PC-3 (cell line): Measurements from ENCODE around the gene TRAF3. TPM values are rescaled to one million over a fixed set of nuclear protein-coding genes. Genes with fewer than 3 reads are reported as not detected.

ENCODE experiments used
- ATAC-seq: fragments of 200-7000 bp; cut with Tn5 transposase; 2 replicates; pipeline ENCODE4 v1.9.1; 2020; ENCODE audit warnings: mild to moderate bottlenecking, moderate library complexity
- BruUV-seq: library from RNA; stranded (reverse); fragments of 400-500 nt; replicated peaks from 2 replicates; lab custom pipeline; 2021; lab: Mats Ljungman, UMichigan
- CTCF ChIA-PET: fragments of 300-600 bp; sonication (Branson Sonifier 250); formaldehyde crosslinking; loops from one replicate; lab custom pipeline; 2022; ENCODE audit warnings: antibody characterized with exemption; lab: Charles Lee
- POLR2A ChIA-PET: fragments of 300-600 bp; sonication (Branson Sonifier 250); formaldehyde crosslinking; loops from one replicate; lab custom pipeline; 2022; ENCODE audit warnings: antibody characterized with exemption; ENCODE audit not compliant: unreplicated experiment; lab: Charles Lee
- DNase-seq: peaks from one replicate; pipeline ENCODE4 v3.0.0-alpha.2; 2015
- H2AFZ ChIP-seq: fragments of 300-600 bp; sonication (generic); 2 replicates; pipeline ENCODE4 v1.6.0; 2016; ENCODE audit warnings: antibody characterized with exemption, low read length
- H3F3A ChIP-seq: fragments of 300-600 bp; sonication (generic); one replicate; pipeline ENCODE4 v1.6.0; 2017; ENCODE audit warnings: antibody characterized with exemption, low read length, control low read depth, mild to moderate bottlenecking; ENCODE audit not compliant: unreplicated experiment
- H3K27ac ChIP-seq: fragments of 300-600 bp; sonication (generic); 2 replicates; pipeline ENCODE4 v1.5.1; 2016; ENCODE audit warnings: mild to moderate bottlenecking, low read length
- H3K27me3 ChIP-seq: fragments of 300-600 bp; sonication (generic); 2 replicates; pipeline ENCODE4 v1.6.1; 2016; ENCODE audit warnings: low read length, mixed read lengths
- H3K36me3 ChIP-seq: fragments of 300-600 bp; sonication (generic); 2 replicates; pipeline ENCODE4 v1.6.1; 2016; ENCODE audit warnings: low read depth, mixed run types, low read length, mixed read lengths
- H3K4me1 ChIP-seq: fragments of 300-600 bp; sonication (generic); 2 replicates; pipeline ENCODE4 v1.5.1; 2016; ENCODE audit warnings: low read length; ENCODE audit not compliant: insufficient read depth
- H3K4me2 ChIP-seq: fragments of 300-600 bp; sonication (generic); 2 replicates; pipeline ENCODE4 v1.6.0; 2016; ENCODE audit warnings: low read length
- H3K4me3 ChIP-seq: fragments of 300-600 bp; sonication (generic); 2 replicates; pipeline ENCODE4 v1.5.1; 2016; ENCODE audit warnings: mild to moderate bottlenecking, low read length, mixed read lengths
- H3K79me2 ChIP-seq: fragments of 300-600 bp; sonication (generic); 2 replicates; pipeline ENCODE4 v1.6.1; 2017; ENCODE audit warnings: low read length, mixed read lengths
- H3K9ac ChIP-seq: fragments of 300-600 bp; sonication (generic); 2 replicates; pipeline ENCODE4 v1.6.0; 2016; ENCODE audit warnings: mild to moderate bottlenecking, low read length
- H3K9me2 ChIP-seq: fragments of 300-600 bp; sonication (generic); replicated peaks from 2 replicates; pipeline ENCODE4 v1.6.1; 2016; ENCODE audit warnings: mixed run types, low read length, mixed read lengths
- H3K9me3 ChIP-seq: fragments of 300-600 bp; sonication (generic); 2 replicates; pipeline ENCODE4 v1.6.1; 2016; ENCODE audit warnings: low read length, mixed read lengths
- H4K20me1 ChIP-seq: fragments of 300-600 bp; sonication (generic); 2 replicates; pipeline ENCODE4 v1.6.1; 2016; ENCODE audit warnings: low read length, mixed read lengths
- EZH2 ChIP-seq: fragments of 300-600 bp; sonication (generic); IDR thresholded peaks from one replicate; pipeline ENCODE4 v1.6.1; 2017; ENCODE audit warnings: antibody characterized with exemption, mild to moderate bottlenecking, low read length; ENCODE audit not compliant: unreplicated experiment
- EZH2phosphoT487 ChIP-seq: fragments of 300-600 bp; sonication (generic); IDR thresholded peaks from 2 replicates; pipeline ENCODE4 v1.6.1; 2018; ENCODE audit warnings: mild to moderate bottlenecking, antibody characterized with exemption, low read length, borderline replicate concordance
- intact Hi-C: fragments of 100-400 bp; cut with micrococcal nuclease; formaldehyde crosslinking; loops from 2 replicates; pipeline ENCODE4 v1.9.0; 2023
- total RNA-seq: library from RNA; depleted of rRNA; stranded (reverse); fragments of >200 nt; gene quantifications from 2 replicates; pipeline ENCODE4 v1.2.3, GENCODE V29; 2014
- TF ChIP-seq, protein P1 (sequence below): fragments of 300-600 bp; sonication (generic); conservative IDR thresholded peaks from 2 replicates; pipeline ENCODE4 v1.5.1; 2017; ENCODE audit warnings: antibody characterized with exemption, low read depth, mild to moderate bottlenecking, low read length

Gene TRAF3
- total RNA-seq, 1 experiment from 2014 or later, result 19.4 TPM

DNA sequence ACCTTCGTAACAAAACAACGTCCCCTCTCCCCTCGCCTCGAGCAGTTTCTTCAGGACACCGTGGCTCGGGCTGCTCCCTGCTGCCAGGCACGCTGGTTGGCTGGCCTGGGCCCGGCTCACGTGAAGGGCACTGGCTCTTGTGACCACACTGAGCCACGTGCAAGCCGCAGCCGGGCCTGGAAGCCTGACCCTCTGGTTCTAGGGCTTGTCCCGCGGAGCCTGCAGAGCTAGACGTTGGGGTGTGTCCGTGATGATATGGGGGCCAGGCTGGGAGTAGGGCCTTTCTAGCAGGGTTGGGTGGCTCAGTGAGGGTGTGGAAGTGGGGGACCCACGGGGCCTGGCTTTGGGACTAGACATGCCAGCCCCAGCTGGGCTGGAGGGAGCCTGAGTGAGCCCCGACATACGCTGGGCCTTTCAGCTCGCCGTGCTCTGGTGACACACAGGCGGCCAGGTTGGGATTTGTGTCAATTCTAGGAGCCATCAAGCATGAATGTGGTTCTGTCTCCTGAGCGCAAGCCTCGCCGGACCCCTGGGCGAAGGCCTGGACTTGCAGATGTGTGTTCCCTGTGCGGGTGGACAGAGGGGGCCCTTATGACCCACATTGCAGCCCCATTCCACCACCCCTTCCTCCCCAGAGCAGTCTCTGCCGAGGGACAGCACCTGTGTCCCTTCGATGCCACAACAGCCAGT, 131.7 kb downstream of the TRAF3 start:
- Histone ChIP-seq H3F3A (no peaks in the 10 kb centered on the region), H3K36me3 (peaks cover 2% of the 10 kb centered on the region; the same call in 1 of the 2 replicates), H4K20me1 (no peaks in the 10 kb centered on the region), H3K4me1 (no peaks in the 10 kb centered on the region), H3K9me2 (no peaks in the 10 kb centered on the region), H3K4me2 (no peak overlapping the region), H3K27ac (no peak overlapping the region), H3K79me2 (no peaks in the 10 kb centered on the region), H3K27me3 (no peaks in the 10 kb centered on the region), H2AFZ (no peak overlapping the region), H3K9me3 (no peaks in the 10 kb centered on the region), H3K4me3 (no peak overlapping the region), H3K9ac (no peak overlapping the region)
- intact Hi-C loops, result no loop called here
- no peak for DNase-seq
- CTCF ChIA-PET, result no interaction called here
- TF ChIP-seq EZH2phosphoT487 (no peak), EZH2 (no peak)
- TF ChIP-seq, protein P1, sequence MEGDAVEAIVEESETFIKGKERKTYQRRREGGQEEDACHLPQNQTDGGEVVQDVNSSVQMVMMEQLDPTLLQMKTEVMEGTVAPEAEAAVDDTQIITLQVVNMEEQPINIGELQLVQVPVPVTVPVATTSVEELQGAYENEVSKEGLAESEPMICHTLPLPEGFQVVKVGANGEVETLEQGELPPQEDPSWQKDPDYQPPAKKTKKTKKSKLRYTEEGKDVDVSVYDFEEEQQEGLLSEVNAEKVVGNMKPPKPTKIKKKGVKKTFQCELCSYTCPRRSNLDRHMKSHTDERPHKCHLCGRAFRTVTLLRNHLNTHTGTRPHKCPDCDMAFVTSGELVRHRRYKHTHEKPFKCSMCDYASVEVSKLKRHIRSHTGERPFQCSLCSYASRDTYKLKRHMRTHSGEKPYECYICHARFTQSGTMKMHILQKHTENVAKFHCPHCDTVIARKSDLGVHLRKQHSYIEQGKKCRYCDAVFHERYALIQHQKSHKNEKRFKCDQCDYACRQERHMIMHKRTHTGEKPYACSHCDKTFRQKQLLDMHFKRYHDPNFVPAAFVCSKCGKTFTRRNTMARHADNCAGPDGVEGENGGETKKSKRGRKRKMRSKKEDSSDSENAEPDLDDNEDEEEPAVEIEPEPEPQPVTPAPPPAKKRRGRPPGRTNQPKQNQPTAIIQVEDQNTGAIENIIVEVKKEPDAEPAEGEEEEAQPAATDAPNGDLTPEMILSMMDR, result no peak
- ATAC-seq, result no peak
- POLR2A ChIA-PET, result no interaction called here
- no TSS peak for BruUV-seq

DNA sequence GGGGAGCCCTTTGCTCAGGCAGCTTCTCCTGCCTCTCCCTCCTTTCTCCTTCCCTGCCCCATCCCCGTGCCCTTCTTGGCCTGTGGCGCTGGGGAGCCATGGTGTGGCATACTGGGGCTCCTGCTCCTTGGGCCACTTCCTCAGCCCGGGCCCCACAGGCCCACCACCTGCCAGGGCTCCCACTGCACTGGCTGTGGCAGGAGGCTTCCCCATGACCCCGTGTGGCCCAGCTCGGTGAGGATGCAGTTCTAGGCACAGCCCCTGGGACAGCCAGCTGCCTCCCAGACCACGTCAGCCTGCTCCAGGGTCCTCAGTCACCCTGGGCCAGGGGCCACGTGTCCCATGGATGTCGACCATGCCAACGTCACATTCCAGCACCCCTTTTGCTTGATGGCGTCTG, 132.2 kb downstream of the TRAF3 start:
- no peak overlapping the region for H3K4me2 ChIP-seq
- POLR2A ChIA-PET, result no interaction called here
- H3K27ac ChIP-seq, result no peak overlapping the region
- H3K4me3 ChIP-seq, result no peak overlapping the region
- no peaks in the 10 kb centered on the region for H4K20me1 ChIP-seq
- DNase-seq (no peak), ATAC-seq (no peak)
- H3F3A ChIP-seq, result no peaks in the 10 kb centered on the region
- H3K36me3 ChIP-seq, result peaks cover 2% of the 10 kb centered on the region; the same call in 1 of the 2 replicates
- TF ChIP-seq EZH2phosphoT487 (no peak), EZH2 (no peak)
- TF ChIP-seq, protein P1, result no peak
- H2AFZ ChIP-seq, result no peak overlapping the region
- H3K9ac ChIP-seq, result no peak overlapping the region
- H3K27me3 ChIP-seq, result no peaks in the 10 kb centered on the region
- CTCF ChIA-PET, result no interaction called here
- no TSS peak for BruUV-seq
- intact Hi-C loops, result no loop called here
- H3K4me1 ChIP-seq, result no peaks in the 10 kb centered on the region
- H3K79me2 ChIP-seq, result no peaks in the 10 kb centered on the region
- H3K9me2 ChIP-seq, result no peaks in the 10 kb centered on the region
- H3K9me3 ChIP-seq, result no peaks in the 10 kb centered on the region

DNA sequence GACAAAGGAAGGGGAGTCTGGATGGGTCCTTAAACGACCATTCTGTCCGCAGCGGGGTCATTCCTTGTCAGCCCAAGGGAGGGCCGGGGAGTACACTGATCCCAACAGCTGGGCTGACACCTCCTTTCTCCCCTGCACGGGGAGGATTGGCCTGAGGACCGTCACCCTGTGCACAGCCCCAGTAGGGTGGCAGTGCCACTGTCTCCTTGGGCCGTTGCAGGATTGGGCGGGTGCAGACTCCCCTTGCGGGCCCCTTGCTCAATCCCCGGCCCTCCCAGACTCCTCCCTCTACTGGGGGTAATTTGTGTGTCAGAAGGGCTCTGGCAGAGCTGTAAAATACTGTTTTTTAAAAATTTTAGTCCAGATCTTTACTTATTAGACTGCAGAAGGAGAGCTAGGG, 132.7 kb downstream of the TRAF3 start:
- no peak for DNase-seq
- no peak overlapping the region for H3K9ac ChIP-seq
- H3K9me3 ChIP-seq, result no peaks in the 10 kb centered on the region
- H3K36me3 ChIP-seq, result peaks cover 2% of the 10 kb centered on the region; the same call in 1 of the 2 replicates
- no peaks in the 10 kb centered on the region for H4K20me1 ChIP-seq
- no peak overlapping the region for H3K4me3 ChIP-seq
- ChIA-PET POLR2A (no interaction called here), CTCF (no interaction called here)
- H3K4me1 ChIP-seq, result no peaks in the 10 kb centered on the region
- no peak; the same call in 1 of the 2 replicates for ATAC-seq
- H3K79me2 ChIP-seq, result no peaks in the 10 kb centered on the region
- no peaks in the 10 kb centered on the region for H3K9me2 ChIP-seq
- TF ChIP-seq, protein P1, result no peak
- TF ChIP-seq EZH2 (no peak), EZH2phosphoT487 (no peak)
- intact Hi-C loops, result loop anchor here (10.0 kb wide), 1 partner anchor 135 kb away; the partner anchor contains the start of gene TRAF3
- no peak overlapping the region for H3K27ac ChIP-seq
- BruUV-seq, result no TSS peak
- no peak overlapping the region for H2AFZ ChIP-seq
- no peaks in the 10 kb centered on the region for H3F3A ChIP-seq
- H3K27me3 ChIP-seq, result no peaks in the 10 kb centered on the region
- no peak overlapping the region for H3K4me2 ChIP-seq
